Measurements from ENCODE around the gene ABCG8.

ABCG8 gene

DNA sequence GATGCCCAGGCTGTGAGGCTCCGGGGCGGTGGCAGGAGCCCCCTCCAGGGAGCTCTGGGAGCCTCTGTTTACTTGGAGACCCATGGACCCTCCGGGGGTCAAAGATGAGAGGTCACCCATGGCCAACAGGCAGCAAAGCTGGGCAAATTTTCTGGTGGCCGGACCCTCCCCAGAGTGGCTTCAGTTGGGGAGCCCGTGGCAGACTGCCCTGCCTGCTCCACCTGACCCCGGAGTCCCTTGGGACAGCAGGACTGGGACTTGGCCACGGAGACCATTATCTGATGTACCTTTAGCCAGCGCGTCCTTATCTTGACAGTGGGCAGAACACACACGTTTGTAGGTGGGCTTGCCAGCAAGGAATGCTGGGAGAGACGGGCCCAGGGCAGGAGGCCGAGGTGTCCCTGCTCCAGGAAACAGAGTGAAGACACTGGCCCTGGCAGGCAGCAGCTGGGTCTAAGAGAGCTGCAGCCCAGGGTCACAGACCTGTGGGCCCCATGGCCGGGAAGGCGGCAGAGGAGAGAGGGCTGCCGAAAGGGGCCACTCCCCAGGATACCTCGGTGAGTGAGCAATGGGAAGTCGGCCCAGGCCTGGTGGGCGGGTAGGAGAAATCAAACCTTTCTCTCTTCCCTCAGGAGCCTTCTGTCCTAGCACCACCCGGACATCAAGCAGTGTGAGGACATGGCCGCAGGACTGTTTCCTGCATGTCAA lies at the start of gene ABCG8, which contains the start of gene ABCG5:
Gene ABCG8 (plus strand): TSS at position 412 of the 708 bp plus-strand sequence. CDS start 83 bp downstream, at position 495.
Gene ABCG5 (minus strand): TSS at position 280 of the 708 bp plus-strand sequence. CDS start 160 bp downstream, at position 120.
- no peak for DNase-seq

DNA sequence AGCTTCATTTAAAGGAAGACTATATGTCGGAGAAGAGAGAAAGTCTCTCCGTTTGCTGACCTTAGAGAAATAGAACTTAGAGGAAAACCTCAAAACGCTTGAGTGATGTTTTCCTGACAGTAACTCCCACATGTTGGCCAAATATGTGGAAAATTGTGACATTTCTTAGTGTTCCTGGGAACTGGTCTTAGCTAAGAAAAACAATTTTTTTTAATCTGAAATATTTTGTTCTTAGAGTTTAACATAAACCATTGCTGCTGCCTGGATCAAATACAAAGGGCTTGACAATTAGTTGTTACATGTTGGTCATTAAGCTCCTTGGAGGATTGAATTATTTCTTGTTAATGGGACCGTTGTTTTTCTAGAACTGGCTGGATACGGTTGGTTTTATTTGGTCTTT lies 48.6 kb upstream of the ABCG8 start:
- DNase-seq: no peak

DNA sequence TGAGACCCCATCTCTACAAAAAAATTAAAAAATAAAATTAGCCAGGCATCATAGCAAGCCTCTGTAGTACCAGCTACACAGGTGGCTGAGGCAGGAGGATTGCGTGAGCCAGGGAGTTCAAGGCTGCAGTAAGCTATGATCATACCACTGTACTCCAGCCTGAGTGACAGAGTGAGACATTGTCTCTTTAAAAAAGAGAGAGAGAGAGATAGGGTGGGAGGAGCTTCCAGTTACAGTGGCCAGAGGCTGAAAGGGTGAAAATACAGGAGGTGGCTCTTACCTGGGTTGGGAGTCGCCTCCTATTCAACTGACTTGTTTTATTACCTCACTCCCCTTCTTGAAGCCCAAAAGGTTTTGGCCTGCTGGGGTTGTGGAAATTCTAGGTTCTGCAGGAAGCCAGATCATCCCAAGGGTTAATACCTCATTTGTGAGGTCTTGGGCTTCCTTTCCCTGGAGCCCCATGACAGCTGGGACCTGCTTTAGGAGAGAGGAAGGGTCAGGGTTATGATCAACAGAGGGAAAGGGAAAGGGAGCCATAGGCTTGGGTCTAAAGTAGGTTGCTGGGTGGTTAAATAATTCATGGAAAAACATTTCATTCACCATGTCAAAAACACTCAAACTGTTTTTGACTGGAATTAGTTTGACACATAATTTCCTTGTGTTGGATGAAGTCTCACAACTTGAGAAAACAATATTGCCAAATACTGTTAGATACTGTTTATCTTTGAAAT lies 47.6 kb upstream of the ABCG8 start:
- DNase-seq: no peak

DNA sequence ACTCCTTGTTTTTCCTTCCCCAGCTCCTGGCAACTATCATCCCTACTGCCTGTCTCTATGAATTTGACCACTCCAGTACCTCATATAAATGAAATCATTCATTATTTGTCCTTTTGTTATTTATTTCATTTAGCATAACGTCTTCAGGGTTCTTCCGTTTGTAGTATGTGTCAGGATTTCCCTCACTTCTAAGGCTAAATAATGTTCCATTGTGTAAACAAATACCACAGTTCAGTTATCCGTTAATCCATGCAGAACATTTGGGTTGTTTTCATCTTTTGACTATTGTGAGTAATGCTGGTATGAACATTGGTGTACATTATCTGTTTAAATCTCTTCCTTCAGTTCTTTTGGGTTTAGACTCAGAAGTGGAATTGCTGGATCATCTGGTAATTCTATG lies 46.1 kb upstream of the ABCG8 start:
- no peak for DNase-seq

DNA sequence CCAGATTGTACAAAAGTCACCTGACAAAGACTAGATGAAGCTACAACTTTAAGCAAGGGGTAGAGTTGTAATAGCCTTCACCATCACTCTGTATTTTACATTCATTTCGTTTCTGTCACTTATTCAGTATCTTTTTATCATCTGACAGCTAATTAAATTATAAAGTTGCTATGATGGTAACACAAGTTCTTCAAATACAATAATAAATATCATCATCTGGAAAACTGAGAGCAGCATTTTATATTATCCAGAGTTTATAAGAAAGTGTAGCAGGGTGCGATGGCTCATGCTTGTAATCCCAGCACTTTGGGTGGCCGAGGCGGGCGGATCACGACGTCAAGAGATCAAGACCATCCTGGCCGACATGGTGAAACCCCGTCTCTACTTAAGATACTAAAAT lies 43.8 kb upstream of the ABCG8 start:
- DNase-seq: no peak

DNA sequence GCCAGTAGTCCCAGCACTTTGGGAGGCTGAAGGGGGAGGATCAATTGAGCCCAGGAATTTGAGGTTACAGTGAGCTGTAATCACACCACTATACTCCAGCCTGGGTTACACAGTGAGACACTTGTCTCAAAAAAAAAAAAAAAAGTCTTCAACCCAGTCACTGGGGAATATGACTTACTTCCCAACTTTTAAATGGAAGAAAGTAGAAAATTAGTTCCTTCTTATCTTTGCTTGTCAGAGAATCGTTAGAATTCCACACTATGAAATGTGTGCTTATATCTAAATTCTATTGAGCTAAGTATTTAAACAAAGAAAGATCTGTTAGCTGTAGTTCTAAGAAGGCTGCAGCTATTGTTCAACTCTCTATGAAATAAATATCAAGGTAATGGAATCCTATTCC lies 42.6 kb upstream of the ABCG8 start:
- no peak for DNase-seq

DNA sequence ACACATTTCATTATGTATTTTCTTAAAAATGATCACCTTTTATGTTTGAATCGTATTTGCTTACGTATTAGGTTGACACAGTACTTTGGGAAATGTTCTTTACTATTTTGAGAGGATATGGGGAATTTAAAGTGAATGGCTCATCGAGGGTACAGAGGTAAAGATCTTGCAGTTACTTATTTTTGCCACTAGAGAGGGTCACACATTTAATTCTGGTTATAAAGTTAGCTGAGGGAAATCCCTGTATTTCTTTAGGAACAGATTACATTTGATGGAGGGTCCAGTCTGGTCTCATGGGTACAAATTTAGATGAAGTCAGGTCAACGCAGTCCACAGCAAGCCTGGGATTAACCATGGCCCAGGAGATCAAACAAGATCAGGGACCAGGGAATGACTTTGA lies 40.5 kb upstream of the ABCG8 start:
- no peak for DNase-seq

DNA sequence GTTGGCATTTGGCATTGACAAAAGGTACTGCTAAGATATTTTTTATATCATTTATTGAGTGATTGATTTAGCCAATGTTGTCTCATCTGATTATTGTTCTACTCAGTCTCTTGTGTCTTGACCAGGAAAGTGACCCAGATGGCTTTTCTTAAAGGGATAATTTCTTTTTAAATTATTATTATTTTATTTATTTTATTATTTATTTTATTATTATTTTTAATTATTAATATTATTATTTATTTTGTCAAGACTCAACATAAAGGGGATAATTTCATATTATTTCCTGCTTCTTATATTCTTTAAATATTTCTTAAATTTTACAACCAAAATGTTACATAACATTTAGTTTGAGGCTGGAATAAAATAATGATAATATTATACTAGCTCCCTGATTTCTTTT lies 37.9 kb upstream of the ABCG8 start:
- DNase-seq: no peak

DNA sequence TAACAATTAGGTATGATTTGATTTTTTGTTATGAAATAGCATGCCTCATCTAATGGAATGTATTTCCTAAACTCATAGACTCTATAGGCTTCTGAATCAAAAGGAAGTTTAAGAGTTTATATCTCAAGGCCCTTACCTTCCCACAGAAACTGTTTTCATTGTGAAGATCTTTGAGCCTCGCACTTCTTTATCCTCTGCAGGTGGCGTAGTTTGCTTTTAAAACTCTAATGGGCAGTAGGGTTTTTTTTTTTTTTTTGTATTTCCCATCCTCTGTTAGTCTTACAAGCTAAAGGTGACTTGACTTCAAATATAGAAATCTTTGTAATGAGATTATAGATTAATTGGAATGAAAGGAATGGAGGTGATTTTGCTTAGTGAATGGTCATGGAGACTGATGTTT lies 36.6 kb upstream of the ABCG8 start:
- DNase-seq: no peak

DNA sequence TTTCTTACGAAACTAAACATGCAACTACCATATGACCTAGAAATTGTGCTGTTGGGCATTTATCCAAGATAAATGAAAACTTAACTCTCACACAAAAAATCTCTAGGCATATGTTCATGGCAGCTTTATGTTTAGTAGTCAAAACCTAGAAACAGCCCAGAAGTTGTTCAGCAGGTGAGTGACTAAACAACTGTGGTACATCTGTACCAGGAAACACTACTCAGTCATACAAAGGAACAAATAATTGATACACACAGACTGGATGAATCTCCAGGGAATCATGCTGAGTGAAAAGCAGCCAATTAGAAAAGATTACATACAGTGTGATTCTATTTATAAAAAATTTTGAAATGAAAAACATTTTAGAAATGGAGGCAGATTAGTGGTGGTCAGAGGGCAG lies 35.7 kb upstream of the ABCG8 start:
- no peak for DNase-seq

DNA sequence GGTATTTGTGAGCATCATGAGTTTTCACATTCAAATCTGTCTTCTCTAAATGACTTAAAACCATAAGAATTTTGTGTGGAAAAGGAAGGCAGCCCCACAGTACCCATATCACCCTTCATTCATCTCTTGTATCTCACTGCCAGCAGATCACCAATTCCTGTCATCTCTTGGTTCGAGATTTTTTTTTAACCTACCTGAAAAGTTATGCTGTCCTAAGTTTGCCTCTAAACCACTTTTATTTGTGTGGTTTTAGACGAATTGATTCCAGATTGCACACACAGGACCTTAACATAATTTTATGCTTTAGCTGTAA lies 32.1 kb upstream of the ABCG8 start:
- no peak for DNase-seq

DNA sequence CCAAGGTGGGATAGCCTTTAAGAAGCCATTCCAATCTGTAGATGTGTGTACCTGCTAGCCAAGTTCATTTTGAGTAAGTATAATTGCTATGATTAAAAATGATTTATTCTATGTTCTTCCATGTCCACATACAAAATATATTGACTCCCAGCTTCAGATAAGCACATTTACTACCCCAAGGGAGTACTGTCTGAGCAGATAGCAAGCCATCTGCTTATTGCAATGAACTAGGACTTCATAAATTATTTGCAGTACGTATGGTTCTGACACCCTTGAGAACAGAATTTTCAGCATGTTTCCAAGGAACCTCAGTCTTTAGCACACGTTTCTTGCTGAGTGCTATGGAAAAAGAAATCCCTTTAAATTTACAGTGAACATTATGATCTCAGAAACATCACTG lies 28.3 kb upstream of the ABCG8 start:
- DNase-seq: no peak

DNA sequence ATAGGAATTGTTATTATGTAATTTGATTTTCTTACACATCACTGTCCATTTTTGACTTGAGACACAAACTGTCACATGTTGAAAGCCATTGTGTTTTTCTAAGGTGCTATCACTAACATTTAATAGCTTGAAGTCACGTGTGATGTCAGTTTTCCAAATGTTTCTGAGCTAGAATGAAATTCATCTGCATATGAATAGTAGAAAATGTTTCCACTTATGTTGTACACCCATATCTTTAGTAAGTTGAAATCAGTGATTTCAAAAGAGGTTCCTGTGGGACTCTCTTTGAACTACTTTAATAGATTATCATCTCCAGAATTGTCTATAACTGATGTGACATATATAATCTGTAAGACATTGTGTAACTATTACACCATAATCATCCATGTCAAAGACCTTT lies 27.9 kb upstream of the ABCG8 start:
- DNase-seq: no peak

DNA sequence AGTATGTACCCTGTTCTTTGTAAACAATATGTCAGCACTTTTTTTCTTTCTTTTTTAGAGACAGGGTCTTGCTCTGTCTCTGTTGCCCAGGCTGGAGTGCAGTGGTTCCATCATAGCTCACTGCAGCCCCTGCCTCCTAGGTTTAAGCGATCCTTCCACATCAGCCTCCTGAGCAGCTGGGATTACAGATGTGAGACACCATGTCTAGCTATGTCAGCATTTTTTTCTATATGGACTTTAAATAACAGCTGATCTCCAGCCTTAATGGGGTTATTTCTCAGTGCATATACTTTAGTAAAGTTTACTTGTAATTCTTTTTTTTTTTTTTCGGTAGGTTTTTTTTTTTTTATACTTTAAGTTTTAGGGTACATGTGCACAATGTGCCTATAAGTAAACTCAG lies 26.8 kb upstream of the ABCG8 start:
- DNase-seq: no peak

DNA sequence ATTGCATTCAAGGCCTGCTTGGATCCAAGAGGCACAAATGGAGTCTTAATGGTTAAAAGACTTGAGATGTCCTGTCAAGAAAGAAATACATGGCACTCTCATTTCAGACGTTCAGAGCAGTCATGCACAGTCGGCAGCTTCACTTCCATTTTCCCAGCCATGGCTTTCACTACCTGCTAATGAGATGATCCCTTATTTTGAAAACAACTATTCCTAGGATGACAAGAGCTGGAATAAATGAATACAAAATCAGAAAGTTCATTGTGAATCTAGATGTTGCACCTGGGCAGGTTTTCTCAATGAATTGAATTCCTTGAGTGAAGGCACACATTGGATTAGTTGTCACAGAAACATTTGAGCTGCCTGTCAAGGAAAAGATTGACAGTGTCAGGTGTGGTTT lies 25.8 kb upstream of the ABCG8 start:
- no peak for DNase-seq

DNA sequence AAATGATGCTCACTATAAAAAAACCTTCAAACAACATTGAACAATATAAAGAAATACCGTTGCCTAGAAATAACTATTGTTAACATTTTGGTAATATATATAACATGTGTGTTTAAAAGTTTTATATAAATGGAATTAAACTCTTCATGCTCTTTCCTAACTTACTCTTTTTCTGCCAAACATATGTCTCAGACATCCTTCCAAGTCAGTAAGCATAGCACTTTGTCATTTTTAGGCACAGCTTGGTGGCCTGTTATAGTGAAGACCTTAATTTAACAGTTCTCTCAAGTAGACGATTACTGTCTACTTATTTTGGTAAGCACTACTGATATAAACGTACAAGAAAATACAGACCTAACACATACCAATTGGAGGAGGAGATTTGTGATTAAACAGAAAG lies 24.1 kb upstream of the ABCG8 start:
- DNase-seq: no peak

DNA sequence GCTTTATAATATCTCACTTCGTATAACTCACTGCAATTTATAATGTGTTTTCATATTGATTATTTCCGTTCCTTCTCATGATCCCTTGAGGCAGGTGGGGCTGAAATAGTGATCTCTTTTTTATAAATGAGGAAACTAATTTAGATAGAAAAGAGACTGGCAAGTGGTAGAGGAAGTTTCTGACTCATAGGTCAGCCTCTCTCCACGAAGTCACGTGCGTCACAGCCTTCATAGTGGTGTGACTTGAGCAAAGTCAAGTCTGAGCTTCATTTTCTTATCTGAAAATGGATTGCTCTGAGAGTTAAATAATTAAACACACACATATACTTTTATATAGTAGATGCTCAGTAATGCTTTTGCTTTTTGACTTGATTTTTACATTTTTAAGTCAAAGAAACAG lies 20.0 kb upstream of the ABCG8 start:
- no peak for DNase-seq

DNA sequence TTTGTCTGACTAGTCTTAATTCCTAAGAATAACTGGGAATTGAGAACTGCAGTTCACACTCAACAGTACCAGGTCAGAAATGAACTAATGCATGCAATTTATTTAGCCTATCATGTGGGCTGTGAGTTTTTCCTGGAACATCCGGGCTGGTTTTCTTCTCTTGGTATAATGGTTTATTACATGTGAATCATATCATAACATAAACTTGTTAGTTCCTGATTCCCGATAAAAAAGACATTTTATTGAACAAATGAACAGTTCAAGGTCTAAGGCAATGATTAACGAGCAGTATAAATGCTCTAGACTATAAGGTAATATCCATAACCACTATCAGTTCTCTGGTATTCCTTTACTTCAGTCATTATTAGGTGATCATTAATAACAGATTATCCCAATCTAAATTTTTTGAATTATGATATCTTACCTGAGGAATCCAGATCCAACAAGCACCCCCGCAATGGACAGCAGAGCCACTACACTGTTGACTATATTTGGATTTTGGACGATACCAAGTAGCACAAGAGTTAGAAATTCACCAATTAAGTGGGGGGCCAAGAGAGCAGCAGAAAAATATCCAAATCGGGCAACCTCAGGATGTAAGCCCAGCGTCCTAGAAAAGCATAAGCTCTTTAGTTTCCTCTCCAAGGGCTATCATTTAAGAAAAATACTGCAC lies 19.1 kb upstream of the ABCG8 start:
- no peak for DNase-seq

DNA sequence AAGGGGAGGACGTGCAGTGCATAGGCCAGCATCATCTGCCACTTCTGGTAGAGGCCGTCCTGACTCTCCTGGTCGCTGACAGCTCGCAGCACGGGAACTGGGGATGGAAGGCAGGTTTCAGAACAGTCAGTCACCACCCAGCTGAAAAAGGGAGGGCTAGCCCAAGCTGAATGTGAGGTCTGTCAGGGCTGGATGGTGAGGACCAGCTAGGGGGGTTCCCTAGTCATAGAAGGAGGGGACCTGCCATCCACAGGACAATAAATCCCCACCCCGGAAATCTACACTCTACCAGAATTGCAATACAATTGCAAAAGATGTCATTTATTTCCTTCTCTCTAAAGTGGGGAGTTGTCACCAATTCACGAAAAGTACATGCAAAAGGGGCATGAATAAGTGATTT lies 15.9 kb upstream of the ABCG8 start:
- DNase-seq: no peak

DNA sequence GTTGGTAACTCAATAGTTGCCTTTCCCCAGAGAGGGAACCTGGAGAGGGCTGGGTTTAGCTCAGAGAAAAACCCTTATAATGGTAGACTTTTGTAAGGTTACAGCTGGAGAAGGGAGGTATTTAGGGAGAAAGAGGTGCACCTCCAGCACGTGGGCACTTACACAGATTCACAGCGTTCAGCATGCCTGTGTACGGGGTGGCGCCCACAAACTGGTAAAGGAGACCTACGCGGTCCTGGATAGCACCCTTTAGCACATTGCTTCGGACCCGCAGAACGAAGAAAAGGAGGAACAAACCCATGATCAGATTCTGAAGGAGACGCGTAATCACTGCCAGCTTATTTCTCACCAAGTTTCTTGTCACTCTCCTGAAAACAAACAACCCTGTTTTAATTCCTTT lies 15.0 kb upstream of the ABCG8 start:
- DNase-seq: no peak

DNA sequence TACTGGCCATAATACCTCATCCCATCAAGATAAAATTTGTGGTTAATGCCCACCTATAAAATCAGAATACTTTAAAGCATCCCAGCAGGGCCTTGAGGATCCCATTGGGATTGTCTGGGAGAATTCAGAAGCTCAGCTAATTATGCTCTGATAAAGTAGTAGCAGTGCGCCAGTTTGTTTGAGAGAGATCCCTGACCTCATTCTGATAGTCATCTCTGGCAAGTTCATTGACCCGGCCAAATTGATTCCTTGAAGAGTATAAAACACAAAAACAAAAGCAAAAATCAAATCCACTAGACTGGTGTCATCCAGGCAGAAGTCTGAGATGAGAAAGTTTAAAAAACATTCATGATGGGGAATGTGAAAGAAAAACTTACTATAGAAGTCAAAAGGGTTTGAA lies 14.3 kb upstream of the ABCG8 start:
- no peak for DNase-seq

DNA sequence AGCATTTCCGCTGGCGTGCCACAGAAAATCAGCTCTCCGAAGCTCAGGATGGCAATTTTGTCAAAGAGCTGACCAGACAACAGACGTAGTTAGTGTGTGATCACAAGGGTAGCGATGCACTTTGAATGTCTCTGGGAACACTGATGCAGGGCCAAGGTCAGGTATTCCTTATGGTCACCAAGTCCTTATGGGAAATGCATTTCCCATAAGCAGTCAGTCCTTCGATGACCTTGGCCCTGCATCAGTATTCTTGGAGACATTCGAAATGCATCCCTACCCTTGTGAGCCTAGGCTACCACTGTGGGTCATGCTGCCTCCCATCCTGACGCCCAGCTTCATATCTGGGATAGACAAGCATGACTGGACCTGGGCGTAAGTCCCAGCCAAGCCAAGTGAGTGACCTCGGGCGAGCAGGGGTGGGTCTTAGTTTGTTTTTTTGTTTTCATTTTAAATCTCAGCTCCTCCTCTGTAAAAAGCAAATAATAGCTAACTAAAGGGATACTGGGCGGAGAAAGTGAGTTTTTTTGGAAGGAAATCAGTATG lies 13.7 kb upstream of the ABCG8 start:
- no peak for DNase-seq

DNA sequence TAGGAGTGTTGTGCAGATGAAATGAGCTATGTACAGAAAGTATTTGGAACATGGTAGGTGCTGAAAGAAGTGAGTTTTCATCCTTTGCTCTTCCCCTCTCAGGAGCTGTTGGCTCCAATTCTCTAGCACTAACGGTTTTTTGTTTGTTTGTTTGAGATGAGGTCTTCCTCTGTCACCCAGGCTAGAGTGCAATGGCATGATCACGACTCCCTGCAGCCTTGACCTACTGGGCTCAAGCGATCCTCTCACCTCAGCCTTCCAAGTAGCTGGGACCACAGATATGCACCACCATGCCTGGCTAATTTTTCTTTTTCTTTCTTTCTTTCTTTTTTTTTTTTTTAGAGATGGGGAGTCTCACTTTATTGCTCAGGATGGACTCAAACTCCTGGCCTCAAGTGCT lies 12.9 kb upstream of the ABCG8 start:
- no peak for DNase-seq

Data from NCI-H2081 (cell line).